Hematopoietic multipotent progenitor cell treated with erythropoietin and hydrocortisone succinate and interleukin-3 and kit ligand, for 6 days (in vitro differentiated cells): ENCODE results near the gene GPD1.
"Not testable (repeated sequence)": the region's sequence is repeated elsewhere in the genome, so short reads cannot be mapped to it uniquely, and the experiment has no call there.

Source experiments
- DNase-seq: peaks from one replicate; pipeline ENCODE4 v3.0.0-alpha.2; 2015

The GPD1 gene

DNA sequence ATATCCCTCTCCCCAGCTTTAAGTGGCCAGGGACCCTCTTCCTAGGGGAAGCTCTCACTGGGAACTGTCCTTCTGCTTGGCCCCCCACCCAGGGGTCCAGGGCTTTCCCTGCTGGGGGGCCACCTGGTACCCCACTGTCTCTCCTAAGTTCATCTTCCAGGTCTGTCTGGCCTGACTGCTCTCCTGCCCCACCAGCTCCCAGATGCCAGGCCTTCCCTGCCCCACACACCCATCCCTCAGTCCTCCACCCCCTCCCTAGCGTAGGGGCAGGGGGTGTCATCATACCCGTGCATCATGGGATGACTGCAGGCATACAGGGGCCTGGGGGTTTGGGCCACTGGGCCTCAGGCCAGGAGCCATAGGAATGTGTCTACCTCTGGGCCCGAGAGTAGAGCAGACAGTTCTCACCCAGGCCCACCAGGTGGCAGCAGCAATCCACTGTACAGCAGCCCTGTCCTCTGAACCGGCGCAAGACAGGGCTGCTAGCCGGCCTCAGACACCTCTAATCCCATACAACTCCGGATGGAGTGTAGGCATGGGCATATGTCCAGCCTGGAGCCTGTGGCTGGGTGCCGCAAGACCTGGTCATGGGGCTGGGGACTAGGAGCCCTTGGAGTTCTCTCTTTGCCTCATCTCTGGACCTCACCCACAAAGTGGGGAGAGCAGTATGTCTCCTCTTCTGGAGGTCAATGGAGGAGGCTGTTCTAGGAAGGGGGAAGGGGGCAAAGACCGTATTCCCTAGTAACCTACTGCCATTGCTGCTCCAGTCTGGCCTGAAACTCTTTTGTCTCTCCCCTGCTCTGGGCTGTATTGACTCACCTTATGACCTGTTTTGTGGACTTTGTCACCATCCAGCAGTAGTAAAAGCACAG is 28.6 kb upstream of the GPD1 start:
- DNase-seq, result peak; percentile 90

DNA sequence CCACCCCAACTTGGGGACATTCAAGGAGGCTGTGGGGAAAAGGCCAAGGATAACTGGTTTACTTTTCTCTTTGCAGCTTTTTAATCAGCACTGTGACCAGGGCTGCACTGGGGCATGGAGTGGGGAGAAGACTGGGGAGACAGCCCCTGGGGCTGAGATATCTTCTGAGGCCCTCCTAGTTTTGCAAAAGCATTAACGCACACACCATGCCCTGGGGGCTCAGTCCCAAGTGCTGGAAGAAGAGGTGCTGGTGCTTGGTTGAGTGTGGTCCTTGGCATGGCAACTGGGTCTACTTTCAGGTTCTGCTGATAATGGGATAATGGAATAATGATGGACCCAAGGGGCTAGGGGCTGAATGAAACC is 28.0 kb upstream of the GPD1 start:
- DNase-seq, result no peak

DNA sequence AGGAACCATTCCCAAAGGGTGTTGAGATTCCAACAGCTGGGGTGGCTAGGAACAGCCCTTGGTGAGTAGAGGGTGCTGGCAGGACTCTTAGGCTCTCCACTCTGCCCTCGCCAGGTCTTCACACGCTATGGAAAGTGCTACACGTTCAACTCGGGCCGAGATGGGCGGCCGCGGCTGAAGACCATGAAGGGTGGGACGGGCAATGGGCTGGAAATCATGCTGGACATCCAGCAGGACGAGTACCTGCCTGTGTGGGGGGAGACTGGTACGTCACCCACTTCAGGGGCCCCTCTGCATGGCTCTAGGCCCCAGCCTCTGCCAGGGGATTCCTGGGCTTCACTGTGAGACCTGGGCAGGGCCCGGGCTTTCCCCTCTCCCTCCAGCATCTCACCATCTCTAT is 26.7 kb upstream of the GPD1 start:
- DNase-seq, result no peak

DNA sequence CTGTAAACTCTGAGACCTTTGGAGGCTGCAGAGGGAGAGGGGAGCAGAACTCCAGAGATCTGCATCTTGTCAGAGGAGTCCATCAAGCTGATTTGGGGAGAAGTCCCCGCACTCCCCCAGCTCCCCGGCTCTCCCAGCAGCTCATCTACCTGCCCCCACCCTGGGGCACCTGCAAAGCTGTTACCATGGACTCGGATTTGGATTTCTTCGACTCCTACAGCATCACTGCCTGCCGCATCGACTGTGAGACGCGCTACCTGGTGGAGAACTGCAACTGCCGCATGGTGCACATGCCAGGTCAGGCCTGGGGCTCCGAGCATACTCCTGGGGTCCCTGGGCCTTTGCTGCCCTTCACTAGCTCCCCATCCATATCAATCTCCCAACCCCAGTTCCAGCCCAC is 25.5 kb upstream of the GPD1 start:
- no peak for DNase-seq

DNA sequence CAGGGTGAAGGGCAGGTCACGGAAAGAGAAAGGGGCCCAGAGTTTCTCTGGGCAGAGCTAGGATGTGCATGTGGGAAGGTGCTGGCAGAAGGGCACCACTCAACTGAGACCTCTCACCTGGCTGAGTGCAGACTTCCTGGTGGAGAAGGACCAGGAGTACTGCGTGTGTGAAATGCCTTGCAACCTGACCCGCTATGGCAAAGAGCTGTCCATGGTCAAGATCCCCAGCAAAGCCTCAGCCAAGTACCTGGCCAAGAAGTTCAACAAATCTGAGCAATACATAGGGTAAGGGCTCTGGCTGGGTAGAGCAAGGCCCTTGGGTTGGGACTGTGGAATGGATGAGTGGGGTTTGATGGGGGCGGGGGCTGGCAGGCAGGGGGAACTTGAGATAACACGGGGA is 24.0 kb upstream of the GPD1 start:
- DNase-seq, result no peak

DNA sequence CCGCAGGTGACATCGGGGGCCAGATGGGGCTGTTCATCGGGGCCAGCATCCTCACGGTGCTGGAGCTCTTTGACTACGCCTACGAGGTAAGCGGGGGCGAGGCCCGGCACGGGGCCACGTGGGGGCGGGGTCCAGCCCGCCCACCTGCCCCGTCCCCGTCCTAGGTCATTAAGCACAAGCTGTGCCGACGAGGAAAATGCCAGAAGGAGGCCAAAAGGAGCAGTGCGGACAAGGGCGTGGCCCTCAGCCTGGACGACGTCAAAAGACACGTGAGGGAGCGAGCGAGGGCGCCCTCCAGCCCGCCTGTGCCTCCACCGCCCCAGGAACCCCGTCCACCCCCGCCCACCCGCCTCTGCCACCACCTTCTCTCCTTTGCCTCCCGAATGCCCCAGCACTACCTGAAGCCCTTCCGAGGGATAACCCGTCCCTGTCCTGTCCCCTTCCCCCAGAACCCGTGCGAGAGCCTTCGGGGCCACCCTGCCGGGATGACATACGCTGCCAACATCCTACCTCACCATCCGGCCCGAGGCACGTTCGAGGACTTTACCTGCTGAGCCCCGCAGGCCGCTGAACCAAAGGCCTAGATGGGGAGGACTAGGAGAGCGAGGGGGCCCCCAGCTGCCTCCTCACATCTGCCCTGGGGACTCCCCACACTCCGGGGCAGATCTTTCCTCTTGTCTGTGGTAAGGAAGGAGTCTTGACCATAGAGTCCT is 22.6 kb upstream of the GPD1 start:
- no peak for DNase-seq

DNA sequence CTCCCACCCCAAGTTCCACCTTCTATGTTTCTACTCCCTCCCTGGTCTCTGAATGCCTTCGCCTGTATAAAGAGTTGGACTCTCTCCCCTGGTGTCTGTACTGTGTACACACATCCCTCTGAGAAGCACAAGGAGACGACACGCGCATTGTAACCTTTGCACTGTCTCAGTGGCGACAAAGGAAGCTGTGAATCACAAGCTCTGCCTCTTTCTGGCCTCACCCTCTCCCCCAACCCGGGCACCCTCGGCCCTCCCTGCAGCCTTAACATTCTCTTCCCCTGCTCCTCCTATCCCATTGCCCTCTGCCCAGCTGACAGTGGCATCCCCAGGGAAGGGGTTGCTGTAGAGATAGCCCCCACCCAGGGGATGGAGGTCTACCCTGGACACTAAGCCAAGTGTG is 21.2 kb upstream of the GPD1 start:
- DNase-seq, result no peak

DNA sequence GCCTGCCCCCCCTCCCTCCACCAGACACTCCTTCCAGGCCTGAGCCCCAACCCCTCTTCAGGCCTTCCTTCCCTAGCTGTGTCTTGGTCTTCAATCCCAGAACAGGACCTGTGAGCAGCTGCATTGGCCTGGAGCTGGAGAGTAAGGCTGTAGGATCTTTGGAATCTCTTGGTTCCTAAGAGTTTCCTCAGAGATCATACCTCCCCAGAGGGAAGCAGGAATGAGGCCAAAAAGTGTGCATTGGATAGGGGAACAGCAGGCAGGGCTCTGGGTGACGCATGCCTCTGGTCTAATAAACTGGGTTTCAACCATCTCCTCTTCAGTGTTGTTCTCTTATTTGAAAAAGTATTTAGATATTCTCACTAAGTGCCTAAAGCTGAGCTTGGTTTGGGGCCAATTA is 20.5 kb upstream of the GPD1 start:
- no peak for DNase-seq

DNA sequence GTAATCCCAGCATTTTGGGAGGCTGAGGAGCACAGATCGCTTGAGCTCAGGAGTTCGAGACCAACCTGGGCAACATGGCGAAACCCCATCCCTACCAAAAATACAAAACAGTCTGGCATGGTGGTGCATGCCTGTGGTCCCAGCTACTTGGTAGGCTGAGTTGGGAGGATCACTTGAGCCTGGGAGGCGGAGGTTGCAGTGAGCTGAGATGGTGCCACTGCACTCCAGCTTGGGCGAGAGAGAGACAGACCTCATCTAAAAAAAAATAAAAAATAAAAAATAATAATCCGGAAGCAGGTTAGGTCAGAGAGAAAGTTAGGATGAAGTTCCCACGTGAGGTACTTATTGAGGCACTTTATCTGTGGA is 19.4 kb upstream of the GPD1 start:
- DNase-seq, result not testable (repeated sequence)

DNA sequence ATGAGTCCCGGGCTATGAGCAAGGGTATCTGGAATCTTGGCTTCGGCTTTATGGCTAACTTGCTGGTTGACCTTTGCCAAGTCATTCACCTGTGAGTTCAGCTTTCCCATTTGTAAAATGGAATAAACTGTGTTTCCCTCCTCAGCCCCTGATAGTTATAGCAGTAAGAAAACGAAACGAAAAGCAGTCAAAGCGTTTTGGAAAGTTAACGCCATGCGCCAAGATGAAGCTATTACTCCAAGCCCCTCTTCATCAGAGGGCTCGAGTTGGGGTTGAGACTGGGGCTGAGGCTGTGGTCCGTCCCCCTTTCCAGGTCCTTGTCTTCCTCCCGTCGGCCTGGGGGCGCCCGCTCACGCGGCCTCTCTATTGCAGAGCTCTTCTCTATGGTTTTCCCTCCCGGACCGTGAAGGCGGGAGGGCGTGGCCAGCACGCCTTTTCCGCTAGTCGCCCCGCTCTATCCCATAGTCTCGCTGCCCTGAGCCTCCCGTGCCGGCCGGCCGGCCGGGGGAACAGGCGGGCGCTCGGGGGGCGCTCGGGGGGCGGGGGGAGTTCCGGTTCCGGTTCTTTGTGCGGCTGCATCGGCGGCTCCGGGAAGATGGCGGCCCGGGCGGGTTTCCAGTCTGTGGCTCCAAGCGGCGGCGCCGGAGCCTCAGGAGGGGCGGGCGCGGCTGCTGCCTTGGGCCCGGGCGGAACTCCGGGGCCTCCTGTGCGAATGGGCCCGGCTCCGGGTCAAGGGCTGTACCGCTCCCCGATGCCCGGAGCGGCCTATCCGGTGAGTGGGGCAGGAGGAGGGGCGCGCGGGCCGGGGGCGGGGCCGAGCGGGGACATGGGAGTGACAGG is 18.8 kb upstream of the GPD1 start, which contains the start of gene SMARCD1:
TSS of gene SMARCD1 (plus strand) at position 568 of the 840 bp plus-strand sequence. CDS start at position 596, 28 bp downstream.
- DNase-seq, result peak; percentile 96

DNA sequence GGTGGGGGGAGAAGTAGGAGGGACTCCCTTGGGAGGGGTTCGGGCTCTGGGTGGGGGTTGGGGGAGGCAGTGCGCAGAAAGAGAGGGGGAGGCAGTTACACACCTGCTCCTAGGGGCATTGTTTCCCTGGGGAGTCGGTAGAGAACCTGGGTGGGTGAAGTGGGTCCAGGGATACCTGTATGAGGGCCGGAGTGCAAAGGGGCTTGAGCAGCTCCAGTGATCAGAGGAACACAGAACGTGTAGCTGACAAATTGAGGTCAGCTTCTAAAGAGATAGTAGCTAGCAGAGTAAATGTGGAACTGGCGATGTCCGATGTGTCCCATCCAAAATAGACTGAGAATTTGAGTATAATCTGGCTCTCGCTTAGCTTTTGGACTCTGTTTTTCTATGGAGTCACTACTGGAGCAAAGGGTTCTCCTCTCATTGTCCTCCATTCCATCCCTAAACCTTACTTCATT is 18.2 kb upstream of the GPD1 start:
- no peak for DNase-seq

DNA sequence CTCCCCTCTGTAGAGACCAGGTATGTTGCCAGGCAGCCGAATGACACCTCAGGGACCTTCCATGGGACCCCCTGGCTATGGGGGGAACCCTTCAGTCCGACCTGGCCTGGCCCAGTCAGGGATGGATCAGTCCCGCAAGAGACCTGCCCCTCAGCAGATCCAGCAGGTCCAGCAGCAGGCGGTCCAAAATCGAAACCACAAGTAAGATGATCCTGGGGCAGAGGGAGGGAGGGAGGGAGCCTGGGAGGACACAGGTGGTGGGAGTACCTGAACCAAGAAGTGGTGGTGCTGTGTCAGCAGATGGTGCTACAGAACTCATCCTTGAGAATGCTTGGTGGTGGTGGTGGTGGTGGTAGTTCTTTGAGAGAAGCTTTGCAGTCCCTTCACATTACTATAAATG is 17.7 kb upstream of the GPD1 start:
- no peak for DNase-seq

DNA sequence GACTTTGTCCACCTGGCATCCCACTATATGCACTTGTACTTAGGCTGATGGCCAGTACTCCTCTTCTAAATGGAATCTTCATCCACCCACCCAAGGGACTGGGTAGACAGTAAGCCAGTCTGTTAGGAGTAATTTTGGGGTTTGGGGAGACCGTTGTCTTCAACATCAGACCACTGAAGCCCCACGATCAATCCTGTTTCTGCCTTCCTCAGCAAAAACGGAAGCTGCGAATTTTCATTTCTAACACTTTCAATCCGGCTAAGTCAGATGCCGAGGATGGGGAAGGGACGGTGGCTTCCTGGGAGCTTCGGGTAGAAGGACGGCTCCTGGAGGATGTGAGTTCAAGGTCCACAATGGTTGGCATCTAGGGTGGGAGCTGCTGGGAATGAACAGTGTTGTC is 16.7 kb upstream of the GPD1 start:
- no peak for DNase-seq

DNA sequence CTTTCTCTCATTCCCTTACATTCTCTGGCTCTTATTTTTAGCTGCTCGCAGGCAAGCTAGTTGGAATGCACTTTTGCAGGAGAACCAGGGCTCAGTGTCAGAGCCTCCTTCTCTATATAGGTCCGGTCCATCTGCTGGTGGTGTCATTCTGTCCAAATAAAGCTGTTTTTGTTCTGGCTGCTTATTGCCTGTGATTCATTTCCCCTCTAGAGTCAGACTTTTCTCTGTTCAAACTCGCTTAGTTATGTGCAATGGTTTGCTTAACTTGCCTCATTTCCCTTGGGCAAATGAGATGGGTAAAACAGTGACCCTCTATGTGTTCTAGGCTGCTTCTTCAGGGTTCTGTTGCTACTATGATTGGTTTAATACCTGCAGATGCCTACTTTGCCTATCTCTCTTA is 15.8 kb upstream of the GPD1 start:
- DNase-seq, result no peak

DNA sequence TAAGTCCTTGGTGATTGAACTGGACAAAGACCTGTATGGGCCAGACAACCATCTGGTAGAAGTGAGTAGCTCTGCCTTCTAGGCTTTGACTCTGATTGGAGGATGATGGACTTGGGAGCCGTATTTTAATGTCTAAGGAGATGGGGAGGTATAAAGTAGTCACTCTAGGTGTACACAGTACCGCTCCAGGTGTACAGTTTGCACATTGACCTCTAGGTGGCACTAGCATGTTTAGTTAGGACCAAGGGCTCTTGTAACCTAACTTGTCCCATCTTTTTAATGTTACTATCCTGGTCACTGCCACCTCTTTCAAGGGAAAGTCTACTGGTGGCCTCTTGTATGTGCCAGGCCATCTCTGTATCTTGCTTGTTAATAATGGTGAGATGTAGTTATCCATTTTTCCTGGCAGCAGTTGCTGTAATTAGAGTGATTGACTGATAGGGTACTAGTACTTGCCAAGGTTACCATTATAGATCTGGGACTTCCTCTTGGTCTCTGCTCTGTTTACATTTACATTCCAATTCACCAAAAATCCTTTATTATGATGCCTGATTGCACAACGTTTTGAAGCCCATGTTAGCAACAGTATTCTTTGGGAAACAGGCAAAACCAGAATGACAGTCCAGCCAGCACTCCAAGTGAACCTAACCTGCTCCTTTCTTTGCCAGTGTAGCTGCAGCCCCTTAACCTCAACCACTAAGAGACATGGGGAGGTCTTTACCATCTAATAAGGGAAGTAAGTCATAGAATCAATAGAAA is 15.1 kb upstream of the GPD1 start:
- peak; percentile 85 for DNase-seq

DNA sequence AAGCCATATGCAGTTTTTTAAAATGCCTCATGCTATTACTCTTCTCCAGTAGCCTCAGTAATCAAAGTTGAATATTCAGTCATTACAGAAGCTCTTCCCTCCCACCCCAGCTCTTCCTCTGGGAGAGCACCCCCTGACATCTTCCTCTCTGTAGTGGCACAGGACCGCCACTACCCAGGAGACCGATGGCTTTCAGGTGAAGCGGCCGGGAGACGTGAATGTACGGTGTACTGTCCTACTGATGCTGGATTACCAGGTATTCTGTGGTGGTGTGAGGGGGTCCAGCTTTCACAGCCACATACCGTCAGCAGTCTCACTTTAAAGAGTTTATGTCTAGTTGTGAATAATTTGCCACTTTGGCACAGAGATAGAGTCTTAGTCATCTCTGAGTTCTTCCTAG is 14.1 kb upstream of the GPD1 start:
- DNase-seq, result no peak

DNA sequence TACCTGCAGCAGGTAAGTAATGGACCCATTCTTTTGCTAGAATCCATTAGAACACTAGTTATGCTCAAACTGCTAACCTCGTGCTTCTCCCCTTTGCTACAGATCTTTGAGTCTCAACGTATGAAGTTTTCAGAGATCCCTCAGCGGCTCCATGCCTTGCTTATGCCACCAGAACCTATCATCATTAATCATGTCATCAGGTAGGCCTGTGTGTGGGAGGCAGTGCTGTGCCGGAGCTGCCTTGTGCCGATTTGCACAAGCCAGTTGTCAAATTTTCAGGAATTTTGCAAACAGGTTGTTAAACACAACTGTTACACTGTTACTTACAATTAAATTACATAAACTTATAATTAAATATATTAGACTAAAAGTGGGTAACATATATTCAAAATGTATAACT is 13.4 kb upstream of the GPD1 start:
- DNase-seq, result no peak

DNA sequence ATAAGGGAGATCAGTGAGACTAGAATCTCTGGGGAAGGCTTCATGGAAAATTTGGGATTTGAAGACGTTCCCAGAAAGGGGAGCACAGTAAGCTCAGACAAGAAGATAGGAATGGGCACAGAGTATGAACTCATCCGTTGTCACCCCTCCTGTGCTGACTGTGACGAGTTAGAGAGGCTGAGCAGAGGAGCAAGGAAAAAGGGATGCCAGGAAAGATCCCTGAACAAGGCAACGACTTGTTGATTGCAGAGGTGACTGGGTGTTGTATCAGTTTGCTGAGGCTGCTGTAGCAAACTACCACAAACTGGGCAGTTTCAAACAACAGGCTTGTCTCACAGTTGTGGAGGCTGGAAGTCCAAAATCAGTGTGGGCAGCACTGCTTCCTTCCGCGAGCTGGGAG is 5.9 kb upstream of the GPD1 start:
- DNase-seq, result no peak

DNA sequence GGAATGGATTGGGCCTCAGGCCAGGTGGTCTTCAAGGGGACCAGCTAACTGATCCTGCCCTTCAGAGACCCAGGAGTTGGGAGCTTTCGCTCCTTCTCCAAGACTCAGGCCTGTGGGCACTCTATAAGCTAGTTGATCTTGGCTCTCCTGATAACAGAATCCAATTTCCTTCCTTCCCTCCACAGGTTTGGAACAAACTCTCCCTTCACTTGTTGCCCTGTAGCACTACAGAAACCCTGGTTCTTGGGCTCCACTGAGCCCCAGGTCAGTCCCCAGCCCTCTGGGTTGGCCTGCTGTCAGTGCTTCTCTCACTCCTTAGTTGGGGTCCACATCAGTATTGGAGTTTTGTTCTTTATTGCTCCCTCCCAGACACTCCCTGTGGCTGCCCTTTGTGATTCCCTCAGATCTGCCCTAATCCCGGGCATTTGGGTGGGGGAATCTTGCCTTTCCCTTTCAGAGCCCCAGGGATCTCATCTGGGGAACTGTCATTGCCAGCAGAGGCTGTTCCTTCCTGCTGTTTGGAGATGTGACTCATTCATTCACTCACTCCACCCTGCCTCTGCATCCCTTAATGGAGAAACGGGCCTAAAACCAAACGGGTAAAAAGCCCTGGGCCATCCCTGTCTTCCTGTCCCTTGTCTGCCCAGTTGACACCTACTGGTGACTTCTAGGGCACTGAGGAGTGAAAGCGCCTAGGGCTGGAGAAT is 4.4 kb upstream of the GPD1 start:
- DNase-seq, result no peak

DNA sequence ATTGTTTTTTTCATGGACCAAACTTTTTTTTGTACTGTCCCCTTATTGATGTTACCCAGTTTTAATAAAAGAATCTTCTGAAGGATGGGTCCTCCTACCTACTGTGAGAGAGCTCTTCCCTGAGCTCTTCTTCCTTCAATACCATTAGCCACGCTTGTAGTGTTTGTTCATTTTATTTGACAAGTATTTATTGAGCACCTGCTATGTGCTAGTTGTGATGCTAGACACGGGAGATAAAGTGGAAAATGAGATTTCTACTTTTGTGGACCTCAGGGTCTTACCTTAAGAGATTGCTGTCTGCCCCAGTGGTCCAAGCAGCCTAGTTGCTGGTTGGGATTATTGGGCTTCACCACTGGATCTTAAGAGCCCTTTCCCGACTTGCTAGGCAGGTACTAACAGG is 3.2 kb upstream of the GPD1 start:
- DNase-seq, result no peak

DNA sequence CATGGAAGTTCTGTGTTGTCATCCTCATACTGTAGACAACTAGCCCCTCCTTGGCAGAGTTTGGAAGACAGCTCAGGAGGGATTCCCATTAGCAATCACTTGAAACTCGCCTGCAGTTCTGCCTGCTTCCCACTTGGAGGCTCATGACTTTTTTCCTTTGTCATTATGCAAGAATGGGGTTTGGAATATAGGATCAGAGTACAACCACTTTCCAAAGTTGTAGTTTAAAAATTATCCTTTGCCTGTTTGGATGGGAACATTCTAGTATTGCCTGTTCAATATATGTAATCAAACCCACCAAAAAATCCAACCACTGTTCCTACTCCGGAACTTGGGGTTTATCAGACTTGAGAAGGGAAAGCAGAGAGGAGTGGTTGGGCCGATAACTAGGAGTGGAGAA is 2.1 kb upstream of the GPD1 start:
- peak; percentile 42 for DNase-seq

DNA sequence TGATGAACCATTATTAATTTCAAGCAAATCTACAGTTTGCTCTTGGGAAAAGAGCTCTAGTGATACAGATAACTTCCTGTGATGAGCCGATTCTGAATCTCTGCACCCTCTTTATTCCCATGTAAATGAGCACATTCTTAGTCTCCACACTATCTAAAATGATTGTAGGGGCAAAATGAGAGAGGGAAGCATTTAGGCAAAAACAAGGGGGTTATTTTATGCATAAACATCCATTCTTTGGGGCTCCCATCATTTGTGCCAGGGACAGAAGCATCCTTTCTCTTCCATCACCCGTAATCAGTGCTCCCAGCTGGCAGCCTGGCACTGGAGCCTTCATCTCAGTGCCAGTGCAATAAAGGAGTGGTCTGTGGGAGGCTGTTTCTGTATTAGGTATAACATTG is 1.7 kb upstream of the GPD1 start:
- DNase-seq, result no peak
